Osteoblast (primary cell): ENCODE data around the gene RHOJ. TPM values are rescaled to one million over a fixed set of nuclear protein-coding genes. Genes with fewer than 3 reads are reported as not detected.
"Not testable (repeated sequence)": the region's sequence is repeated elsewhere in the genome, so short reads cannot be mapped to it uniquely, and the experiment has no call there.

Experiments used
- DNase-seq: peaks from one replicate; pipeline ENCODE4 v3.0.0; 2011; ENCODE audit warnings: low spot score, mixed read lengths; ENCODE audit not compliant: insufficient read length; ENCODE audit errors: missing footprints
- H2AFZ ChIP-seq: 2 replicates; pipeline ENCODE4 v1.6.0; 2011; ENCODE audit warnings: mild to moderate bottlenecking, low read length
- H3K27ac ChIP-seq: 2 replicates; pipeline ENCODE4 v1.5.1; 2011; ENCODE audit warnings: mild to moderate bottlenecking, low read depth, low read length, moderate library complexity
- H3K27me3 ChIP-seq: 2 replicates; pipeline ENCODE4 v1.6.0; 2012; ENCODE audit warnings: mild to moderate bottlenecking, control low read depth, inconsistent platforms, low read length, moderate library complexity; ENCODE audit not compliant: insufficient read depth
- H3K36me3 ChIP-seq: 2 replicates; pipeline ENCODE4 v1.5.1; 2011; ENCODE audit warnings: mild to moderate bottlenecking, low read length, control low read depth, moderate library complexity; ENCODE audit not compliant: insufficient read depth
- H3K4me1 ChIP-seq: 2 replicates; pipeline ENCODE4 v1.5.1; 2011; ENCODE audit warnings: mild to moderate bottlenecking, low read length, control low read depth, moderate library complexity; ENCODE audit not compliant: insufficient read depth
- H3K4me2 ChIP-seq: 2 replicates; pipeline ENCODE4 v1.6.0; 2011; ENCODE audit warnings: mild to moderate bottlenecking, low read length; ENCODE audit not compliant: insufficient read depth
- H3K4me3 ChIP-seq: fragments of 200-600 bp; sonication (generic); 3 replicates; pipeline ENCODE4 v1.5.1; 2012; ENCODE audit warnings: mild to moderate bottlenecking, low read length, inconsistent platforms; ENCODE audit not compliant: insufficient read depth
- H3K79me2 ChIP-seq: 2 replicates; pipeline ENCODE4 v1.6.0; 2012; ENCODE audit warnings: mild to moderate bottlenecking, low read length, control low read depth, inconsistent platforms; ENCODE audit not compliant: insufficient read depth
- H3K9me3 ChIP-seq: 2 replicates; pipeline ENCODE4 v1.5.1; 2011; ENCODE audit warnings: low read depth, low read length, control low read depth
- H4K20me1 ChIP-seq: 2 replicates; pipeline ENCODE4 v1.6.0; 2012; ENCODE audit warnings: mild to moderate bottlenecking, low read length, control low read depth; ENCODE audit not compliant: insufficient read depth
- CTCF ChIP-seq: IDR thresholded peaks from 2 replicates; pipeline ENCODE4 v1.5.1; 2011; ENCODE audit warnings: mild to moderate bottlenecking, low read depth, low read length, moderate library complexity; ENCODE audit errors: extremely low read depth
- total RNA-seq: library from RNA; depleted of rRNA; stranded (reverse); fragments of >200 nt; gene quantifications from 2 replicates; pipeline ENCODE4 v1.2.3, GENCODE V29; 2012

Gene RHOJ
- total RNA-seq, 1 donor, result 4.3 TPM

GRCh38 chr14:63277591-63278183, 73.4 kb downstream of the RHOJ start:
- Histone ChIP-seq H3K4me2 (no peak overlapping the region), H3K79me2 (no peaks in the 10 kb centered on the region), H2AFZ (no peak overlapping the region), H3K27me3 (no peaks in the 10 kb centered on the region), H3K36me3 (no peaks in the 10 kb centered on the region), H3K27ac (no peak overlapping the region), H3K4me1 (no peaks in the 10 kb centered on the region), H4K20me1 (no peaks in the 10 kb centered on the region), H3K4me3 (no peak overlapping the region), H3K9me3 (no peaks in the 10 kb centered on the region)
- DNase-seq, result no peak
- TF ChIP-seq CTCF, result no peak

GRCh38 chr14:63279933-63280332, 75.7 kb downstream of the RHOJ start:
- DNase-seq, H3K79me2 ChIP-seq, H3K4me3 ChIP-seq, H3K4me2 ChIP-seq, H3K27ac ChIP-seq, H2AFZ ChIP-seq, H3K4me1 ChIP-seq, H3K36me3 ChIP-seq, H3K9me3 ChIP-seq, H4K20me1 ChIP-seq, H3K27me3 ChIP-seq: not testable (repeated sequence)

- TF ChIP-seq CTCF, result no peak
- H3K27ac ChIP-seq, result no peak overlapping the region
- no peak overlapping the region for H2AFZ ChIP-seq
- no peaks in the 10 kb centered on the region for H3K4me1 ChIP-seq
- no peaks in the 10 kb centered on the region for H3K27me3 ChIP-seq
- H3K4me2 ChIP-seq, result no peak overlapping the region
- DNase-seq, result no peak
- H3K36me3 ChIP-seq, result no peaks in the 10 kb centered on the region
- H4K20me1 ChIP-seq, result no peaks in the 10 kb centered on the region
- H3K4me3 ChIP-seq, result no peak overlapping the region
- no peaks in the 10 kb centered on the region for H3K79me2 ChIP-seq
- no peaks in the 10 kb centered on the region for H3K9me3 ChIP-seq
Measured at GRCh38 chr14:63282997-63283883, 79.0 kb downstream of the RHOJ start.

GRCh38 chr14:63283884-63284248, 79.6 kb downstream of the RHOJ start:
- no peak for TF ChIP-seq CTCF
- Histone ChIP-seq H4K20me1 (no peaks in the 10 kb centered on the region), H2AFZ (no peak overlapping the region), H3K27ac (no peak overlapping the region), H3K36me3 (no peaks in the 10 kb centered on the region), H3K4me1 (no peaks in the 10 kb centered on the region), H3K9me3 (no peaks in the 10 kb centered on the region), H3K4me2 (no peak overlapping the region), H3K79me2 (no peaks in the 10 kb centered on the region), H3K4me3 (no peak overlapping the region), H3K27me3 (no peaks in the 10 kb centered on the region)
- no peak for DNase-seq
